ENCODE results near the gene RAB3A.

RAB3A gene

GRCh38 chr19:18147396-18147795 is 56.4 kb downstream of the RAB3A start:
- no peak for DNase-seq (ENCODE audit: low read depth)

All from activated gamma-delta T cell treated with anti-CD3 and anti-CD28 coated beads, Interleukin-2, amount 50 U/mL, for 16 hours (primary cell).